Retina (tissue), 1 donor: ENCODE data around the gene TOX2.
A peak's percentile ranks its signal among the peaks of the same experiment; 100 is the strongest.

Experiments used
- DNase-seq: peaks from one replicate; pipeline ENCODE4 v3.0.0-alpha.2; 2016

Gene TOX2

DNA sequence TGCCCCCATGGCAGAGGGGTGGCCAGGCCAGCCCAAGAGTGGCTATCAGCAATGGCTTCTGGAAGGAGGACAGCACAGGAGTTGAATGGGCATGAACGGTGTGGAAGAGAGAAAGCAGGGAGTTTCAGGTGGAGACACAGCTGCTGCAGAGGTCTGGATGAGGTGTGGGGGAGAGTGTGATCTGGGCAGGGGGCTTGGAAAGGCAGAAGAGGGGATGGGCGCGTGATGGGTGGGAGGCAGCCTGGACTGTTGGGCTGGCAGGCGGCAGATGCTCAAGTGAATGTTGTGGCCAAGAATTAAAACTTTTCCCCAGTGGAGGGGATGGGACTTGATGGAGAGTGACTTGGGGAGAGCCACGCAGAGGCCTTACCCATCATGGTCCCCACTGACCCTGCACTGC, 46.5 kb downstream of the TOX2 start:
- DNase-seq, result no peak

DNA sequence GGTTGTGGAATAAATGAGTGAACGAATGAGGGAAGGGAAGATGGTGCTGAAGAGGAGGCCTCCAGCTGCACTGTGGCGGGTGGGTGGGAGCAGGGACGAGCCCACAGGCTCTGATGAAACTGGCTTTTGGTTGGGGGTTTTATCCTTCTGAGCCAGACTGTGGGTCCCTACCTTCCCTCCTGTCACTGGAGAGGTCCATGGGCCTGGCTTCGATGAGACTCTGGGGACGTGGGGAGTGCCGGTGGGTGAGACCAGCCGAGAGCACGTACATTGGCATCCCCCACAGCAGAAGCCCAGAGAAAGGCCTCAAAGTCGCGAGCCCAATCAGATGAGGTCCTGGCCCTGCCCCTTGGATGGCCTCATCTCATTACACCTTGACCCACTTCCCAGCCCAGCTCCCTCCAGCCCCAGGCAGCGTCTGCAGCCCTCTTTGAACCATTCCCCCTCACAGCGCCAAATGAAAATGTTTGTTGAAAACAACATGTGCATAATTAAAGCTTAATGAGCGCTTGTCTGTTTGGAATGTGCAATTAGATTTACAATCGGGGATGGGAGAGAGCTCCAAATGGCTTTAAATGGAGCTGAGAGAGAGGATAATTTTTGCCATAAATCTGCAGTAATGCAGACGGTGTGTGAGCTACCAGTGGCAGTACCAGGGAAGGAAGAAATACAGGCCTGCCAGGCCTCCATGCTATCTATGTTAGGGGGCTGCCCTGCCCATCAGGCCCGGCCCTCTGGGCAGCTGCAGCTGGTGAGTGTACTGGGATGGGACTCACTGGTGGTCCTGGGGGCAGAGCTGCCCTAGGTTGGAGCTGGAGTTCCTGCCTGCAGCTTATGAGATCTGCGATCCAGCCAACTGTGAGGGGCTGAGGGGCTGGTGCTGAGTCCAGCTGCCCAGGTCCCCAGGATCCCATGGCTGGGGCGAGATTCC, 47.2 kb downstream of the TOX2 start:
- DNase-seq, result peak; percentile 46

DNA sequence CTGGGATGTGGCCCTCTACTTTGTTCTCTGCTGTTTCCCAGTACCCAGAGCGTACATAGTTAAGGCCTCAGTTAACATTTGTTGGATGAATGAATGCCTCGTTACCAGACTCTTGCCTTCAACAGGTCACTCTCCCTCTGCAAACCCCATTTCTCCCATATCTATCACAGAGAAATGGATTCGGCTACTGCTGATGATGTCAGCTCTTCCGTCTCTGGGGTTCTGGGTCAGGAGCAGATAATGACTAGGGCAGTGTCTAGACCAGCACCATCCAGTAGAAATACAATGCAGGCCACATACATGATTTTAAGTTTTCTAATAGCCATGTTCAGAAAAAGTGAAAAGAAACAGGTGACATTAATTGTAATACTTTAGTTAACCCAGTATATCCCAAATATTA, 47.9 kb downstream of the TOX2 start:
- no peak for DNase-seq

GRCh38 chr20:43963233-43963632, 48.6 kb downstream of the TOX2 start:
- DNase-seq, result no peak

GRCh38 chr20:43963872-43964791, 49.5 kb downstream of the TOX2 start:
- no peak for DNase-seq

- DNase-seq, result no peak
Measured at GRCh38 chr20:43968341-43969000, 53.8 kb downstream of the TOX2 start.

- DNase-seq, result no peak
Measured at GRCh38 chr20:43969028-43969447, 54.4 kb downstream of the TOX2 start.

GRCh38 chr20:43969501-43970182, 55.0 kb downstream of the TOX2 start:
- DNase-seq, result peak; percentile 53

- DNase-seq, result no peak
Measured at GRCh38 chr20:43971267-43971666, 56.6 kb downstream of the TOX2 start.

- DNase-seq, result no peak
Measured at GRCh38 chr20:43972051-43972450, 57.4 kb downstream of the TOX2 start.

DNA sequence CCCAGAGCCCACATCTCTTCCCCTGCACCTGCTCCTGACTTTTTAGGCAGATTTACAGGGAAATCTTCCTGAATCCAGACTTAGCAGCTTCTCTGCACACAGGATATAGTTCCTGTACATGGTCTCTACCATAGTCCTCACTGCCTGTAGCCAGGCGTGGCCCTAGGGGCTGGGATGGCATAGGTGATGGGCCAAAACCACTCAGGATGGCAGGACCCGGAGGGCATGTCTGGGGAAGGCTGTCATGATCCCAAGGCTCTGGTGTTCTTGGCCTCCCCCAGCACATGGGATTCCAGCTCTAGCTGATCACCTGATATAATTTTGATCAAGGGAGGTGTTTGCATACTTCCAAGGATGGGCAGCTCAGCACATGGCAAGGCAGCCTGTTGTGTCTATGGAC, 58.0 kb downstream of the TOX2 start:
- no peak for DNase-seq

- DNase-seq, result no peak
Measured at GRCh38 chr20:43973231-43973630, 58.6 kb downstream of the TOX2 start.

GRCh38 chr20:43973671-43974450, 59.2 kb downstream of the TOX2 start:
- no peak for DNase-seq

- DNase-seq, result no peak
Measured at GRCh38 chr20:43974695-43975094, 60.0 kb downstream of the TOX2 start.

GRCh38 chr20:43975096-43975768, 60.6 kb downstream of the TOX2 start:
- no peak for DNase-seq

- no peak for DNase-seq
Measured at GRCh38 chr20:43976547-43976946, 61.9 kb downstream of the TOX2 start.

GRCh38 chr20:43977252-43977651, 62.6 kb downstream of the TOX2 start:
- no peak for DNase-seq

DNA sequence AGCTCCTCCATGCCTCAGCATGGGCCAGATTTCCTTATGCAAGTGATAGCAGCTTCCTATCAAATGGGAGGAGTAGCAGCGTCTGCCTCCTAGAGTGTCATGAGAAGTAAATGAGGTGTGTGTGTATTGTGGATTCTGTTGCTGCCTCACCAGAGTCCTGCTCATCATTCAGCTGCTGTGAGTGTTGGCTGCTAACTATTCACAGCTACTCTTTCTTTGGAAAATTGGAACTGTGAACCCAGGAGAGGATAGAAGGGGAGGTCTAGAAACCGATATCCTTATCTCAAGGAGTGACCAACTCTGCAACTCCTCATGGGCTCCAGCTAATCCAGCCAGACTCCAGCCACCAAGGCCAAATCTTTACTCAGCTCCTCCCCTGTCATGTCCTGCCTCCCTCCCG, 63.3 kb downstream of the TOX2 start:
- DNase-seq, result no peak

GRCh38 chr20:43979576-43980105, 65.0 kb downstream of the TOX2 start:
- DNase-seq, result no peak

DNA sequence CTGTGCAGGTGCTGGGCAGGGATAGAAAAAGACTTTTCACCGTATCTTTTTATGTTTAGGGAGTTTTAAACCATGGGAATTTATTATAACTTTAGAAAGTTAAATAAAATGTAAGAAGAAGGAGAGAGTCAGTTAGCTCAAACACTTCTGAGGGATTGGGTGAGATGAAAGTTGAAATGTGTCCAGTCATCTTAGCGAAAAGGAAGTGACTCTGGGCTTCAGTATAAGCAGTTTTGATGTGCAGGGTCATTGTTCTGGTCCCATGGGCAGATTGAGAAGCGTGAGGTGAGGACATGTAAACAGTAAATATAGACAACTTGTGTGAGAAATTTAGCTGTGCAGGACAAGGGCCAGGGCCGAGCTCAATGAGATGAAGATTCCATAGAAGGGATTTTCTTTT, 66.9 kb downstream of the TOX2 start:
- DNase-seq, result no peak

DNA sequence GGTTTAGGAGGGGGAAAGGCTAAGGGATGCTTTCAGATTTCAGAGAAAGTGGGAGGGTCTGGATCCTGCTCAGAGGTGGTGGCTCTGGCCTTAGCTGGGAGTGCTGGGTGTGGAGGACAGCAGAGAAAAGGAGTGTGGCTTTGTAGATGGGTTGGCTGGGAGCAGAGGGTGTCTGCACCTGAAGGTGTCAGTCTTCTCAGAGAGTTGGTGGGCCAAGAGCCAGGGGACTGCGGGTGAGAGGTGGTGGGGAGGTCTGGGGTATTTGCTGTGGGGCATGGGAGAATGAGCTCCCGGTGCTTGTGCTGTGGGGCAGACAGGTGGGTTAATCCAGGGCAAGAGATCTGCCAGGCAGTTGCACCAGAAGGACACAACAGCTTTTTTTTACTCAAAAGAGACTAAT, 67.4 kb downstream of the TOX2 start:
- no peak for DNase-seq
